Kidney (tissue), 14 donors: Measurements from ENCODE around the gene MRO. TPM values are rescaled to one million over a fixed set of nuclear protein-coding genes. Genes with fewer than 3 reads are reported as not detected.

ENCODE experiments used
- DNase-seq, 5 donors: peaks; one replicate each; pipeline ENCODE4 v3.0.0-alpha.2; 2013 to 2020
- FAIRE-seq: peaks from 2 replicates; lab custom pipeline; 2012; peaks lifted over from hg19 to GRCh38; lab: Jason Lieb, UNC
- H3K27ac ChIP-seq, 2 donors: one replicate each; pipeline ENCODE4 v1.7.0; 2013; ENCODE audit warnings: low read depth in 2 of 2, low read length in 2 of 2, inconsistent platforms in 1 of 2
- H3K27me3 ChIP-seq: one replicate; pipeline ENCODE4 v1.7.1; 2013; ENCODE audit warnings: low read length, inconsistent platforms; ENCODE audit not compliant: control insufficient read depth, insufficient read depth
- H3K36me3 ChIP-seq, 3 donors: one replicate each; pipeline versions ENCODE4 v1.7.0 to v1.7.1; 2013; ENCODE audit warnings: low read length in 3 of 3, control low read depth in 1 of 3, inconsistent platforms in 1 of 3; ENCODE audit not compliant: insufficient read depth in 3 of 3, control insufficient read depth in 2 of 3
- H3K4me1 ChIP-seq, 3 donors: one replicate each; pipeline versions ENCODE4 v1.7.0 to v1.7.1; 2013; ENCODE audit warnings: low read length in 3 of 3, inconsistent platforms in 1 of 3, low read depth in 1 of 3; ENCODE audit not compliant: control insufficient read depth in 2 of 3, insufficient read depth in 2 of 3
- H3K4me3 ChIP-seq, 3 donors: one replicate each; pipeline versions ENCODE4 v1.7.0 to v1.8.1; 2013; ENCODE audit warnings: low read length in 3 of 3, control low read depth in 1 of 3, inconsistent platforms in 1 of 3
- H3K9ac ChIP-seq, 3 donors: one replicate each; pipeline versions ENCODE4 v1.7.0 to v1.7.1; 2013; ENCODE audit warnings: low read length in 3 of 3, control low read depth in 1 of 3, inconsistent platforms in 1 of 3
- H3K9me3 ChIP-seq, 3 donors: one replicate each; pipeline versions ENCODE4 v1.7.0 to v1.7.1; 2013; ENCODE audit warnings: low read length in 3 of 3, control low read depth in 1 of 3, inconsistent platforms in 1 of 3; ENCODE audit not compliant: control insufficient read depth in 2 of 3, insufficient read depth in 1 of 3
- CTCF ChIP-seq: IDR thresholded peaks from 3 replicates; pipeline ENCODE4 v1.5.1; 2012; ENCODE audit warnings: mild to moderate bottlenecking, moderate library complexity, borderline replicate concordance; ENCODE audit not compliant: insufficient read depth; ENCODE audit errors: extremely low read depth
- intact Hi-C: fragments of 100-400 bp; cut with DNase I; formaldehyde crosslinking; loops from one replicate; pipeline ENCODE4 v1.11.1; 2022
- polyA plus RNA-seq: library from polyadenylated mRNA; stranded (reverse); fragments of 350-450 nt; fragmentation: Illumina TruSeq; extraction: RNeasy Lipid Tissue Mini Kit (QIAGEN cat#74804); gene quantifications from one replicate; pipeline ENCODE4 v1.2.3, GENCODE V29; 2014; ENCODE audit warnings: low read depth, low replicate concordance; ENCODE audit not compliant: insufficient read depth
- total RNA-seq: library from RNA; stranded (reverse); fragmentation: NEBNext Ultra II Directional; extraction: Animal tissue kit (Norgen Biotek cat#: 25700); gene quantifications from one replicate; pipeline ENCODE4 v1.2.1, GENCODE V29; 2021
- donor health status: control.
- donor health status: control.
- donor health status: control.
- donor health status: control.
- donor health status: control.
- donor health status: DM: yes; HTN: yes; CAD: no.
- donor health status: Normal renal cell carcinoma (clear cell type).

Gene MRO
- total and polyA plus RNA-seq, 2 donors from 2014 or later: 2.9 to 6.9 TPM

DNA sequence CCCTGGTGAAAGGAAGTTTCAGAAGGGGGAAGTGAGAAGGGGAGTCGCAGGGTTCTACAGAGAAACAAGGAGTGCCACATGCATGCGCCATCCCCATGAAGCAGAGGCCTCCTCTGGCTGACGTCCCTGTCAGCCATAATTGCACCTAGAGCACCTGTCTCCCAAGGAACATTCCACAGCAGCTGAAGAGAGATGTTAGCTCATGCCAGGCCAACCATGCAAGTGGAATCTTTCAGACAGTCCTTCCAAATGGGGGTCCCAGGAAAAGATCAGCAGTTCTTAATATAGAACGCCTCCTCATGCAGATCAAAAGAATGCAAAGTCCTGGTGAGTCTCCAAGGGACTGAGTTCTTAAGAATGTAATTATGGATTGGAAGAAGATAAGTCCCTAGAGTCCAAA, 29.6 kb downstream of the MRO start:
- TF ChIP-seq CTCF: no peak
- intact Hi-C loops: no loop called here
- Histone ChIP-seq H3K27me3 (no peaks in the 10 kb centered on the region), H3K27ac (no peak overlapping the region), H3K36me3 (no peaks in the 10 kb centered on the region), H3K9ac (no peak overlapping the region), H3K9me3 (no peaks in the 10 kb centered on the region), H3K4me3 (no peak overlapping the region), H3K4me1 (peaks cover 0 to 27% (median 18%) of the 10 kb centered on the region in 3 donors)
- DNase-seq (no peak), FAIRE-seq (no peak)

DNA sequence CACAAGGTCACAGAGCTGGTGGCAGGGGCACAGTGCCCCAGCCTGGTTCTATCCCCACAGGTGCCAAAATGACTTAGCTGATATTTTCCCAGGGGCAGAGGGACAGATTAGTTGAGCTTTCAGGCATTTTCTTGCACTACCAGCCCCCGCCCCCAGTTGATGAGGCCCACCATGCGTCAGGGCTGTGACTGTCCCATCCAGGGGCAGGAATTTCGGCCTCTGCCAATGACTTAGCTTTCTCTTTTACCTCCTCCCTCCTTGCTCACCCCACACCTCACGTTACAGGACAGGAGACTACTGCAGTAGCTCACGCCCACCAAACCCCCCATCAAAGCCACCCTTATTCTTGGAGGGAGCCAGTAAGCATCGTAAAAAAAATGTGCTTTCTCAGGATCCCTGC, 31.5 kb downstream of the MRO start:
- DNase-seq (no peak), FAIRE-seq (no peak)
- H3K9ac ChIP-seq: no peak overlapping the region

GRCh38 chr18:50786864-50787263, 33.0 kb downstream of the MRO start:
- no peak for FAIRE-seq

More for the DNA sequence above, 31.5 kb downstream of the MRO start:
- Histone ChIP-seq H3K27ac (no peak overlapping the region), H3K27me3 (no peaks in the 10 kb centered on the region), H3K9me3 (no peaks in the 10 kb centered on the region), H3K4me1 (peaks cover 0 to 13% (median 5%) of the 10 kb centered on the region in 3 donors), H3K36me3 (no peaks in the 10 kb centered on the region), H3K4me3 (no peak overlapping the region)
- intact Hi-C loops: no loop called here
- TF ChIP-seq CTCF: no peak

More at GRCh38 chr18:50786864-50787263, 33.0 kb downstream of the MRO start:
- intact Hi-C loops: no loop called here
- Histone ChIP-seq H3K9ac (no peak overlapping the region), H3K27me3 (no peaks in the 10 kb centered on the region), H3K9me3 (no peaks in the 10 kb centered on the region), H3K27ac (no peak overlapping the region), H3K36me3 (no peaks in the 10 kb centered on the region), H3K4me3 (no peak overlapping the region), H3K4me1 (peaks cover 0 to 11% (median 5%) of the 10 kb centered on the region in 3 donors)
- TF ChIP-seq CTCF: no peak
- no peak for DNase-seq
